ENCODE results near the gene ATRNL1.
A peak's percentile ranks its signal among the peaks of the same experiment; 100 is the strongest.
"Not testable (repeated sequence)": the region's sequence is repeated elsewhere in the genome, so short reads cannot be mapped to it uniquely, and the experiment has no call there.

Gene ATRNL1

DNA sequence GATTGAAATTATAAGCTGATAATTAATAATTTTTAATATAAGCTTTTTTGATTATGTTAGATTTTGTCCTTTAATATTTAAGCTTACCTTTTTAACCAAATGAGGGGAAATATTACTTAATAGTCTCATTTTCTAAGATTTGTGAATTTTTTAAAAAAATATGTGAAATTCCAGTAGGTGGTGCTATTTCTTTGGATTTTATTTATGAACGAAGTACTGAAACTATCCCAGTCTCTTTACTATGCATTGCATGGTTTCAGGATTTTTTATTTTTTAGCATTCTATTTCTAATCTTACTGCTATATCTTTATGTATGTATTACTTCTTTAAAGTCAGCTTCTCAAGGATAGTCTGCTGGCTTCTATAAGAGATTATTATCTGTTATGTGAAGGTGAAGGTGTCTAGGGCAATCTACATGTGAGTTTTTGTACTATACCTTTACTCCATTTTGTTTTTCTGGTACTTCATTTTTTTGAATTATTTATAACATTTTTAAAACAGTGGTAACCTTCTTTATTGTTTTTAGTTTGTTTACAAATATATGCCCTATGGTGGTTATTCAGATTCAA lies 78.3 kb downstream of the ATRNL1 start:
- WGBS (ENCODE audit: extremely low coverage, insufficient coverage, low lambda C conversion rate) = no CpG with 5 or more reads among the region's 1 CpG
- Histone ChIP-seq H3K4ac (ENCODE audit: low read depth, low read length) (no peak overlapping the region), H2BK5ac (ENCODE audit: low read length) (no peak overlapping the region), H3K23ac (ENCODE audit: low read length) (no peak overlapping the region), H3K27ac (ENCODE audit: low read depth, low read length) (no peak overlapping the region), H2BK15ac (replicated peaks; ENCODE audit: low read depth) (no peak overlapping the region), H3K27me3 (ENCODE audit: insufficient read depth, low read length, poor library complexity) (no peaks in the 10 kb centered on the region), H3K36me3 (ENCODE audit: control insufficient read depth, insufficient read depth, low read length) (no peaks in the 10 kb centered on the region), H3K18ac (ENCODE audit: low read length) (no peak overlapping the region), H3K56ac (ENCODE audit: low read length) (no peak overlapping the region), H4K8ac (ENCODE audit: low read depth, low read length) (no peak overlapping the region), H2BK120ac (ENCODE audit: low read depth, low read length) (no peak overlapping the region), H3K4me2 (ENCODE audit: low read length) (no peak overlapping the region), H3K4me1 (ENCODE audit: control insufficient read depth, low read depth, low read length) (no peaks in the 10 kb centered on the region), H3K79me1 (ENCODE audit: low read length) (no peaks in the 10 kb centered on the region), H3K4me3 (ENCODE audit: low read length) (no peak overlapping the region), H2AK5ac (ENCODE audit: low read length) (no peak overlapping the region), H3K79me2 (ENCODE audit: control insufficient read depth, insufficient read depth, low read length) (no peaks in the 10 kb centered on the region), H4K5ac (ENCODE audit: low read length) (no peak overlapping the region), H3K9ac (ENCODE audit: low read length) (no peak overlapping the region)
- peak; percentile 6 for DNase-seq

DNA sequence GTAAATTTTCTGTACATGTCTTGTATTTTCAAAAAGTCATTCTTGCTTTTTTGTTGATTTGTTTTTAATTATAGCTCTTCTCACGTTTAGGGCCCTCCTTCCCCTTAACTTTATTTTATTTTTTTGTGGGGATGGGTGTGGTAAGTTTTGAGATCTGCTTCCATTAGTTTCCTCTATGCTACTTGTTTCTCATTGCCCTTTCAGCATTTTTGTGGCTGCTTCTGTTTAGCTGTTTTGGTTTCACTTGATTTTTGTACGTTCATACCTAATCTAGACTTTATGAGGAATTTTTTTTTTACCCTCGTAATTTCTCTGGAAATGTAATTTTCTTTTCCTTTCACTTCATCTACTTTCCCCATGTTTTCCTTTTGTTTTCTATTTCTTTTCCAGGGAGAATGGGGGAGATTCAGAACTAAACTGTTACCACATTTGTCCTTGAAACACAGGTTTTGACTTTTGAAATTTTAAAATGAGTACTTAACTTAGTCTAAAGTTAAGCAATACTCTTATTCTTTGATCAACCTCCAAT lies 80.8 kb downstream of the ATRNL1 start:
- Histone ChIP-seq H3K56ac (ENCODE audit: low read length) (no peak overlapping the region), H3K27me3 (ENCODE audit: insufficient read depth, low read length, poor library complexity) (no peaks in the 10 kb centered on the region), H3K79me2 (ENCODE audit: control insufficient read depth, insufficient read depth, low read length) (no peaks in the 10 kb centered on the region), H2BK120ac (ENCODE audit: low read depth, low read length) (no peak overlapping the region), H3K79me1 (ENCODE audit: low read length) (no peaks in the 10 kb centered on the region), H3K27ac (ENCODE audit: low read depth, low read length) (no peak overlapping the region), H4K8ac (ENCODE audit: low read depth, low read length) (no peak overlapping the region), H3K4me1 (ENCODE audit: control insufficient read depth, low read depth, low read length) (no peaks in the 10 kb centered on the region), H3K4ac (ENCODE audit: low read depth, low read length) (no peak overlapping the region), H4K5ac (ENCODE audit: low read length) (no peak overlapping the region), H2BK15ac (replicated peaks; ENCODE audit: low read depth) (no peak overlapping the region), H3K18ac (ENCODE audit: low read length) (no peak overlapping the region), H3K4me2 (ENCODE audit: low read length) (no peak overlapping the region), H3K9ac (ENCODE audit: low read length) (no peak overlapping the region), H3K4me3 (ENCODE audit: low read length) (no peak overlapping the region), H3K36me3 (ENCODE audit: control insufficient read depth, insufficient read depth, low read length) (no peaks in the 10 kb centered on the region), H2BK5ac (ENCODE audit: low read length) (no peak overlapping the region), H2AK5ac (ENCODE audit: low read length) (no peak overlapping the region), H3K23ac (ENCODE audit: low read length) (no peak overlapping the region)
- no peak for DNase-seq
- no CpG with 5 or more reads among the region's 3 CpGs for WGBS (ENCODE audit: extremely low coverage, insufficient coverage, low lambda C conversion rate)

DNA sequence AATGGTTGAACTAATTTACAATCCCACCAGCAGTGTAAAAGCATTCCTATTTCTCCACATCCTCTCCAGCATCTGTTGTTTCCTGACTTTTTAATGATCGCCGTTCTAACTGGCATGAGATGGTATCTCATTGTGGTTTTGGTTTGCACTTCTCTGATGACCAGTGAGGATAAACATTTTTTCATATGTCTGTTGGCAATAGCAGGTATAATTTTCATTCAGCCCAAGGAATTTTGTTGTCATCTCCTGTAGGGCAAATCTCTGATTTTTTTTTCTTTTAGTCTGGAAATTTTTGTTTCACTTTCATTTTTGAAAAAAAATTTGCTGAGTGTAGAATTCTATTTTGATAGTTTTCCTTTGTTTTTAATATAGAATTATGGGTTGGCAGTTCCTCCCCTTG lies 114.1 kb downstream of the ATRNL1 start:
- H2AK5ac ChIP-seq (ENCODE audit: low read length); H4K5ac ChIP-seq (ENCODE audit: low read length); H3K4me2 ChIP-seq (ENCODE audit: low read length); DNase-seq; H2BK15ac ChIP-seq (replicated peaks; ENCODE audit: low read depth); H3K23ac ChIP-seq (ENCODE audit: low read length); H2BK120ac ChIP-seq (ENCODE audit: low read depth, low read length); H3K27ac ChIP-seq (ENCODE audit: low read depth, low read length); H2BK5ac ChIP-seq (ENCODE audit: low read length); H3K36me3 ChIP-seq (ENCODE audit: control insufficient read depth, insufficient read depth, low read length); H3K18ac ChIP-seq (ENCODE audit: low read length); H3K4ac ChIP-seq (ENCODE audit: low read depth, low read length); H3K79me1 ChIP-seq (ENCODE audit: low read length); H3K9ac ChIP-seq (ENCODE audit: low read length); H3K4me1 ChIP-seq (ENCODE audit: control insufficient read depth, low read depth, low read length); H3K27me3 ChIP-seq (ENCODE audit: insufficient read depth, low read length, poor library complexity); H3K56ac ChIP-seq (ENCODE audit: low read length); H3K79me2 ChIP-seq (ENCODE audit: control insufficient read depth, insufficient read depth, low read length); H4K8ac ChIP-seq (ENCODE audit: low read depth, low read length); H3K4me3 ChIP-seq (ENCODE audit: low read length): not testable (repeated sequence)
- WGBS (ENCODE audit: extremely low coverage, insufficient coverage, low lambda C conversion rate) = no CpG with 5 or more reads among the region's 2 CpGs

DNA sequence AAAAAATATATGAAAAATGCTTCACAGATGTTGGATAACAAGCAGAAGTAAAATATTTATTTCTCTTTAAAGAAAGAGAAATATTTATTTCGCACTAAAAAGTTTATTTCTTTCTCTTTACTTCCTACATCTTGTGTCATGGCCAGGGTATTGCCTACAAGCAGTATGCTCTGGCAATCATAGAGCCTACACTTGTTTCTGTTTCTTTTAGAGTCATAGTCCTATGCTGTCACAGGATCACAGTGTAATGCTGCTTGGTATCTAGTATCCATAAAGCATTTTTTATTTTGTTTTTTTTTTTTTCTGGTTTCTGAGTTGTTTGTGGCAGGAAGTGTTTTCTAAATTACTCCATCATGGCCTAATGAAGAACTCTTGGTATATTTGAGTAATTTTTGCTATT lies 116.0 kb downstream of the ATRNL1 start:
- Histone ChIP-seq H3K4ac (ENCODE audit: low read depth, low read length) (no peak overlapping the region), H2AK5ac (ENCODE audit: low read length) (no peak overlapping the region), H3K79me1 (ENCODE audit: low read length) (no peaks in the 10 kb centered on the region), H3K4me2 (ENCODE audit: low read length) (no peak overlapping the region), H3K79me2 (ENCODE audit: control insufficient read depth, insufficient read depth, low read length) (no peaks in the 10 kb centered on the region), H3K27me3 (ENCODE audit: insufficient read depth, low read length, poor library complexity) (no peaks in the 10 kb centered on the region), H3K23ac (ENCODE audit: low read length) (no peak overlapping the region), H3K4me1 (ENCODE audit: control insufficient read depth, low read depth, low read length) (no peaks in the 10 kb centered on the region), H3K27ac (ENCODE audit: low read depth, low read length) (no peak overlapping the region), H3K9ac (ENCODE audit: low read length) (no peak overlapping the region), H2BK5ac (ENCODE audit: low read length) (no peak overlapping the region), H3K56ac (ENCODE audit: low read length) (no peak overlapping the region), H2BK15ac (replicated peaks; ENCODE audit: low read depth) (no peak overlapping the region), H3K18ac (ENCODE audit: low read length) (no peak overlapping the region), H2BK120ac (ENCODE audit: low read depth, low read length) (no peak overlapping the region), H3K4me3 (ENCODE audit: low read length) (no peak overlapping the region), H4K8ac (ENCODE audit: low read depth, low read length) (no peak overlapping the region), H3K36me3 (ENCODE audit: control insufficient read depth, insufficient read depth, low read length) (no peaks in the 10 kb centered on the region), H4K5ac (ENCODE audit: low read length) (no peak overlapping the region)
- no peak for DNase-seq
- no CpG with 5 or more reads among the region's 1 CpG for WGBS (ENCODE audit: extremely low coverage, insufficient coverage, low lambda C conversion rate)

DNA sequence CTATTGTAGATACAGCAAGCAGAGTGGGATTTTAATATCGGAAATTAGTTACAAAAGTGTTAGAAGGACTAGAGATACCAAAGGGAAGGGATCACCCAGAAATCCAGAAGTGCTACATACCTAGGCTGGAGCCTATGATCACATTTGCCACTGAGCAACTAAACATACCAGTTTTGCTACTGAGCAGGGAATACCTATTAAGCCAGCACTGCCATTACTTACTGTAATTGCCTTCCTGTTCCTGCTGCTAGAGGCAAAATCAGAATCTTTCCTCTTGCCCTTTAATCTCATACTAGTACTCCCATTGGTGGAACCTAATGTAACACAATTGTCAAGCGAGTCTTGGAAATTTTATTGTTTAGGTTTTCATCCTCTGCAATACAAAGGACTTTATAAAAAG lies 121.7 kb downstream of the ATRNL1 start:
- Histone ChIP-seq H3K4me2 (ENCODE audit: low read length) (no peak overlapping the region), H3K18ac (ENCODE audit: low read length) (no peak overlapping the region), H2BK120ac (ENCODE audit: low read depth, low read length) (no peak overlapping the region), H4K8ac (ENCODE audit: low read depth, low read length) (no peak overlapping the region), H2AK5ac (ENCODE audit: low read length) (no peak overlapping the region), H3K27ac (ENCODE audit: low read depth, low read length) (no peak overlapping the region), H3K9ac (ENCODE audit: low read length) (no peak overlapping the region), H3K36me3 (ENCODE audit: control insufficient read depth, insufficient read depth, low read length) (no peaks in the 10 kb centered on the region), H3K4me3 (ENCODE audit: low read length) (no peak overlapping the region), H3K27me3 (ENCODE audit: insufficient read depth, low read length, poor library complexity) (no peaks in the 10 kb centered on the region), H2BK15ac (replicated peaks; ENCODE audit: low read depth) (no peak overlapping the region), H2BK5ac (ENCODE audit: low read length) (no peak overlapping the region), H3K23ac (ENCODE audit: low read length) (no peak overlapping the region), H3K79me2 (ENCODE audit: control insufficient read depth, insufficient read depth, low read length) (no peaks in the 10 kb centered on the region), H3K4ac (ENCODE audit: low read depth, low read length) (no peak overlapping the region), H3K56ac (ENCODE audit: low read length) (no peak overlapping the region), H3K79me1 (ENCODE audit: low read length) (no peaks in the 10 kb centered on the region), H4K5ac (ENCODE audit: low read length) (no peak overlapping the region), H3K4me1 (ENCODE audit: control insufficient read depth, low read depth, low read length) (no peaks in the 10 kb centered on the region)
- DNase-seq = peak; percentile 2
- no CpG with 5 or more reads among the region's 2 CpGs for WGBS (ENCODE audit: extremely low coverage, insufficient coverage, low lambda C conversion rate)

DNA sequence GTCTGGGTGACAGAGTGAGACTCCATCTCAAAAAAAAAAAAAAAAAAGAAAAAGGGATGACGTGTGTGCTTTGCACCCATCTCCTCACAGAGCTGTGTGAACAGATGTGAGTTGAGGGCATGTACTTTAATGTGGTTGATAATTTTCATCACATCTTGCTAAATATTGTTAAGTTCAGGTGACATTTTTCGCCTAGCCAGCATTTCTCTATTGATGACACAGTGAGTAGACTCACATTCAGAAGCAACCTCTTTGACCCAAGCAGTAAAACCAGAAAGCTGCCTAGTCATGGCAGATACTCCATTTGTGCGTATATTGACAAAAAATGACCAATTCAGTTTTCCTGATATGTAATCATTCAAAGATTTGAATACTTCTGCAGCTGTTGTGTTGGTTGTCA lies 126.0 kb downstream of the ATRNL1 start:
- no peaks in the 10 kb centered on the region for H3K36me3 ChIP-seq (ENCODE audit: control insufficient read depth, insufficient read depth, low read length)
- no peaks in the 10 kb centered on the region for H3K79me1 ChIP-seq (ENCODE audit: low read length)
- H3K9ac ChIP-seq (ENCODE audit: low read length) = no peak overlapping the region
- H4K8ac ChIP-seq (ENCODE audit: low read depth, low read length) = no peak overlapping the region
- H3K4me3 ChIP-seq (ENCODE audit: low read length) = no peak overlapping the region
- no peak overlapping the region for H3K4ac ChIP-seq (ENCODE audit: low read depth, low read length)
- no peak overlapping the region for H3K56ac ChIP-seq (ENCODE audit: low read length)
- no peak for DNase-seq
- no peak overlapping the region for H3K18ac ChIP-seq (ENCODE audit: low read length)
- H2BK5ac ChIP-seq (ENCODE audit: low read length) = no peak overlapping the region
- H3K23ac ChIP-seq (ENCODE audit: low read length) = no peak overlapping the region
- H3K79me2 ChIP-seq (ENCODE audit: control insufficient read depth, insufficient read depth, low read length) = no peaks in the 10 kb centered on the region
- H3K27me3 ChIP-seq (ENCODE audit: insufficient read depth, low read length, poor library complexity) = no peaks in the 10 kb centered on the region
- H3K4me1 ChIP-seq (ENCODE audit: control insufficient read depth, low read depth, low read length) = no peaks in the 10 kb centered on the region
- H3K4me2 ChIP-seq (ENCODE audit: low read length) = no peak overlapping the region
- H3K27ac ChIP-seq (ENCODE audit: low read depth, low read length) = no peak overlapping the region
- no peak overlapping the region for H2BK120ac ChIP-seq (ENCODE audit: low read depth, low read length)
- H2BK15ac ChIP-seq (replicated peaks; ENCODE audit: low read depth) = no peak overlapping the region
- no CpG with 5 or more reads among the region's 3 CpGs for WGBS (ENCODE audit: extremely low coverage, insufficient coverage, low lambda C conversion rate)
- no peak overlapping the region for H2AK5ac ChIP-seq (ENCODE audit: low read length)
- H4K5ac ChIP-seq (ENCODE audit: low read length) = no peak overlapping the region

Data from mesendoderm (in vitro differentiated cells).